KMS-11 (cell line): Measurements from ENCODE around the gene ADGRD2.

Experiments used
- H2AFZ ChIP-seq: fragments of 200-600 bp; sonication (generic); 2 replicates; pipeline ENCODE4 v1.6.1; 2016; ENCODE audit warnings: antibody characterized with exemption, mixed run types, low read depth
- H3K27ac ChIP-seq: fragments of 200-600 bp; sonication (generic); 2 replicates; pipeline ENCODE4 v1.6.1; 2016; ENCODE audit warnings: mild to moderate bottlenecking, mixed run types
- H3K27me3 ChIP-seq: fragments of 200-600 bp; sonication (generic); 2 replicates; pipeline ENCODE4 v1.6.1; 2017; ENCODE audit warnings: mild to moderate bottlenecking, low read depth, mixed run types, moderate library complexity; ENCODE audit not compliant: insufficient read depth
- H3K36me3 ChIP-seq: fragments of 200-600 bp; sonication (generic); 2 replicates; pipeline ENCODE4 v1.6.1; 2017; ENCODE audit warnings: mild to moderate bottlenecking, mixed run types; ENCODE audit not compliant: insufficient read depth
- H3K4me1 ChIP-seq: fragments of 200-600 bp; sonication (generic); 2 replicates; pipeline ENCODE4 v1.6.1; 2016; ENCODE audit warnings: mild to moderate bottlenecking, low read depth, mixed run types; ENCODE audit not compliant: poor library complexity, severe bottlenecking
- H3K4me2 ChIP-seq: fragments of 200-600 bp; sonication (generic); 2 replicates; pipeline ENCODE4 v1.7.0; 2016; ENCODE audit warnings: mild to moderate bottlenecking, mixed run types
- H3K4me3 ChIP-seq: fragments of 200-600 bp; sonication (generic); IDR thresholded peaks from 2 replicates; pipeline ENCODE4 v1.6.1; 2017; ENCODE audit warnings: low read depth, low read length, mixed read lengths; ENCODE audit not compliant: insufficient read depth
- H3K79me2 ChIP-seq: fragments of 200-600 bp; sonication (generic); 2 replicates; pipeline ENCODE4 v1.6.1; 2016; ENCODE audit warnings: low read depth, mixed run types; ENCODE audit not compliant: insufficient read depth
- H3K9ac ChIP-seq: fragments of 200-600 bp; sonication (generic); 2 replicates; pipeline ENCODE4 v1.6.1; 2016; ENCODE audit warnings: mild to moderate bottlenecking, mixed run types
- H4K20me1 ChIP-seq: fragments of 200-600 bp; sonication (generic); 2 replicates; pipeline ENCODE4 v1.6.1; 2016; ENCODE audit warnings: mild to moderate bottlenecking, mixed run types; ENCODE audit not compliant: insufficient read depth
- TF ChIP-seq, protein P1 (sequence below): fragments of 200-600 bp; sonication (generic); conservative IDR thresholded peaks from 2 replicates; pipeline ENCODE4 v1.6.1; 2017; ENCODE audit warnings: low read depth, mild to moderate bottlenecking, antibody characterized with exemption, low read length, moderate library complexity, mixed read lengths

The ADGRD2 gene

DNA sequence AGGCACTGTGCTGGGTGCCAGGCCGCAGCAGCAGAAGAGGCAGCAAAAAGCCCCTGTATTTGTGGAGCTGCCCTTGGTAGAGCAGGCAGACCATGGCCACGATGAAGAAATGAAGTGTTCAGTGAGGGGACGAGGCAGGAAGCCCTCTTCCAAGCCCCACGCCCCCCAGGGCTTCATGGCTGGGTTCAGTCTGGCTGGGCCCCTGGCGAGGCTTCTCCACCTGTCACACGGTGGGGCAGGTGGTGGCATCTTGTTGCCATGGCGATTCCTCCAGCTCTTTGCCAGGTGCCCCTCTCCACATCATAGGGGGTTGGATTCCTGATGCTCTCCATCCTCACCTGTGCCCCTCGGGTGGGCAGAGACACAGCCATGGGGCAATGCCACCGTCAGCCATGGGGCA, 21.5 kb downstream of the ADGRD2 start:
- Histone ChIP-seq H3K4me2 (no peak overlapping the region), H3K4me3 (no peak overlapping the region), H2AFZ (no peak overlapping the region), H3K36me3 (no peaks in the 10 kb centered on the region), H3K27ac (no peak overlapping the region), H3K79me2 (no peaks in the 10 kb centered on the region), H3K27me3 (peaks cover 1% of the 10 kb centered on the region; the same call in 1 of the 2 replicates), H3K4me1 (no peaks in the 10 kb centered on the region), H4K20me1 (no peaks in the 10 kb centered on the region), H3K9ac (no peak overlapping the region)
- TF ChIP-seq, protein P1, sequence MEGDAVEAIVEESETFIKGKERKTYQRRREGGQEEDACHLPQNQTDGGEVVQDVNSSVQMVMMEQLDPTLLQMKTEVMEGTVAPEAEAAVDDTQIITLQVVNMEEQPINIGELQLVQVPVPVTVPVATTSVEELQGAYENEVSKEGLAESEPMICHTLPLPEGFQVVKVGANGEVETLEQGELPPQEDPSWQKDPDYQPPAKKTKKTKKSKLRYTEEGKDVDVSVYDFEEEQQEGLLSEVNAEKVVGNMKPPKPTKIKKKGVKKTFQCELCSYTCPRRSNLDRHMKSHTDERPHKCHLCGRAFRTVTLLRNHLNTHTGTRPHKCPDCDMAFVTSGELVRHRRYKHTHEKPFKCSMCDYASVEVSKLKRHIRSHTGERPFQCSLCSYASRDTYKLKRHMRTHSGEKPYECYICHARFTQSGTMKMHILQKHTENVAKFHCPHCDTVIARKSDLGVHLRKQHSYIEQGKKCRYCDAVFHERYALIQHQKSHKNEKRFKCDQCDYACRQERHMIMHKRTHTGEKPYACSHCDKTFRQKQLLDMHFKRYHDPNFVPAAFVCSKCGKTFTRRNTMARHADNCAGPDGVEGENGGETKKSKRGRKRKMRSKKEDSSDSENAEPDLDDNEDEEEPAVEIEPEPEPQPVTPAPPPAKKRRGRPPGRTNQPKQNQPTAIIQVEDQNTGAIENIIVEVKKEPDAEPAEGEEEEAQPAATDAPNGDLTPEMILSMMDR: no peak

DNA sequence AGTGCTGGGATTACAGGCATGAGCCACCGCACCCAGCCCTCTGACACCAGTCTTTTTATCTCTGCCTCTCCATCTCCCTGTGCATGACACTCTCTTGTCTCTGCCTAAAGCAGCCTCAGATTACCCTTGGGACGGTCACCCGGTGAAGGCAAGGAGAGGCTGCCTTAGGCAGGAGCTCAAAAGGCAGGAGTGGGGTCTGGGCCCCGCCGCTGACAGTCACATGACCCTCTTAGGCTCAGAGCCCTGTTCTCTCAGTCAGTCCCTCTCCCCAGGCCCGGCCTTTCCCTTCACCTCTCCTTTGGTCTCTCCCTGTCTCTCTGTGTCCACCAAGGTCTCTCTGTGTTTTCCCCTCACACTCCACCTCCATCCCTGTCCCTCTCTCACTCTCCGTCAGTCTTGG, 22.5 kb downstream of the ADGRD2 start:
- H3K4me3 ChIP-seq: no peak overlapping the region
- TF ChIP-seq, protein P1: no peak
- H4K20me1 ChIP-seq: no peaks in the 10 kb centered on the region
- H3K36me3 ChIP-seq: no peaks in the 10 kb centered on the region
- H3K79me2 ChIP-seq: no peaks in the 10 kb centered on the region
- H2AFZ ChIP-seq: no peak overlapping the region
- H3K27ac ChIP-seq: no peak overlapping the region
- H3K9ac ChIP-seq: no peak overlapping the region
- no peak overlapping the region for H3K4me2 ChIP-seq
- peaks cover 4% of the 10 kb centered on the region; the same call in 1 of the 2 replicates for H3K27me3 ChIP-seq
- H3K4me1 ChIP-seq: no peaks in the 10 kb centered on the region

DNA sequence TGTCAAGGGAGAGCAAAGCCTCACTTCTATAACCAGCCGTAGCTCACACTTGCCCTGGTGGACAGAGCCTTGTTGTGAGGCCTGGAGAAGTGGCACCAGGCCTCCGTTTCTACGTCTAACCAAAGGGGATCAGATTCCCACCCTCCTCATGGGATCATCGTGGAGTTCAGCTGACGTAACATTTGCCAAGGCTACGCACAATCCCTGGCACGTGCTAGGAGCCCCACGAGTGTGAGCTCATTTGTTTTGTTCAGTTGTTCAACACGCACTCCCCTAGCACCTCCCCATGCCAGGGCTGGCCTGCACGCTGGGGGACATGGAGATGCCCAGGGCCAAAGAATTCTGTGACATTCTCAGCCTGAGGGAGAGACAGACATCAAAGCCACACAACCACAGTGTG, 23.1 kb downstream of the ADGRD2 start:
- TF ChIP-seq, protein P1: no peak
- Histone ChIP-seq H4K20me1 (no peaks in the 10 kb centered on the region), H3K4me3 (no peak overlapping the region), H3K79me2 (no peaks in the 10 kb centered on the region), H2AFZ (no peak overlapping the region), H3K9ac (no peak overlapping the region), H3K4me1 (no peaks in the 10 kb centered on the region), H3K27me3 (peaks cover 7% of the 10 kb centered on the region; the same call in 1 of the 2 replicates), H3K36me3 (no peaks in the 10 kb centered on the region), H3K27ac (no peak overlapping the region), H3K4me2 (no peak overlapping the region)

DNA sequence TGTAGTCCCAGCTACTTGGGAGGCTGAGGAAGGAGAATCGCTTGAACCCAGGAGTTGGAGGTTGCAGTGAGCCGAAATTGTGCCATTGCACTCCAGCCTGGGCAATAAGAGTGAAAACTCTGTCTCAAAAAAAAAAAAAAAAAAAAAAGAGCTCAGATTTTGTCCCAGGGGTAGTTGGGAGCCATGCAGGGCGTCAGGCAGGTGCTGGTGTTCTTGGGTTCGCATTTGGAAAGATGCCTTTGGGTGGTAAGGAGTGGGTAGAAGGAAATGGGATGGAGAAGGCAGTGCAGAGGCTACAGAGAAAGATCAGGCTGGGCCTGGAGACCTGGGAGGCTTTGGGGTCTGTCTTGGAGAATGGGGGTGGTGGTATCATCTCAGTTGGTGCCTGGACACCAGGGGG, 23.9 kb downstream of the ADGRD2 start:
- Histone ChIP-seq H3K27me3 (peaks cover 9% of the 10 kb centered on the region; the same call in 1 of the 2 replicates), H3K4me2 (no peak overlapping the region), H3K27ac (no peak overlapping the region), H3K9ac (no peak overlapping the region), H4K20me1 (no peaks in the 10 kb centered on the region), H3K79me2 (no peaks in the 10 kb centered on the region), H3K4me3 (no peak overlapping the region), H2AFZ (no peak overlapping the region), H3K4me1 (no peaks in the 10 kb centered on the region), H3K36me3 (no peaks in the 10 kb centered on the region)
- TF ChIP-seq, protein P1: no peak
